Fibroblast of lung (primary cell): ENCODE results near the gene EBF3. TPM values are rescaled to one million over a fixed set of nuclear protein-coding genes. Genes with fewer than 3 reads are reported as not detected.

Experiments used
- DNase-seq, 2 donors: peaks; one replicate each; pipeline versions ENCODE4 v3.0.0 to v3.0.0-alpha.2; 2010; ENCODE audit warnings: low read depth in 2 of 2
- H2AFZ ChIP-seq: 2 replicates; pipeline ENCODE4 v1.5.1; 2012; ENCODE audit warnings: low read length, control low read depth, inconsistent platforms
- H3K27ac ChIP-seq: 2 replicates; pipeline ENCODE4 v1.5.1; 2011; ENCODE audit warnings: low read length, control low read depth; ENCODE audit not compliant: insufficient read depth
- H3K27me3 ChIP-seq: 2 replicates; pipeline ENCODE4 v1.5.1; 2011; ENCODE audit warnings: mild to moderate bottlenecking, low read length; ENCODE audit not compliant: control insufficient read depth, insufficient read depth
- H3K36me3 ChIP-seq: 2 replicates; pipeline ENCODE4 v1.5.1; 2011; ENCODE audit warnings: low read length; ENCODE audit not compliant: control insufficient read depth, insufficient read depth
- H3K4me1 ChIP-seq: 2 replicates; pipeline ENCODE4 v1.5.1; 2011; ENCODE audit warnings: low read length; ENCODE audit not compliant: control insufficient read depth, insufficient read depth; ENCODE audit errors: extremely low read depth
- H3K4me2 ChIP-seq: 2 replicates; pipeline ENCODE4 v1.5.1; 2011; ENCODE audit warnings: low read length, control low read depth; ENCODE audit not compliant: insufficient read depth; ENCODE audit errors: extremely low read depth
- H3K4me3 ChIP-seq, 4 experiments: fragments of 200-600 bp in 1 of 4; sonication (generic) in 1 of 4; replicated peaks in 1 of 4; 2 replicates each; pipeline ENCODE4 v1.5.1; 2011 to 2016; ENCODE audit warnings: low read length in 4 of 4, low read depth in 3 of 4, mild to moderate bottlenecking in 3 of 4, control low read depth in 2 of 4, inconsistent platforms in 1 of 4, mixed read lengths in 1 of 4; ENCODE audit not compliant: insufficient read depth in 1 of 4; ENCODE audit errors: control extremely low read depth in 1 of 4
- H3K79me2 ChIP-seq: 2 replicates; pipeline ENCODE4 v1.5.1; 2012; ENCODE audit warnings: mild to moderate bottlenecking, low read length, inconsistent platforms; ENCODE audit not compliant: control insufficient read depth, insufficient read depth
- H3K9ac ChIP-seq: 2 replicates; pipeline ENCODE4 v1.5.1; 2011; ENCODE audit warnings: mild to moderate bottlenecking, low read length, control low read depth; ENCODE audit not compliant: insufficient read depth
- H3K9me3 ChIP-seq: 2 replicates; pipeline ENCODE4 v1.5.1; 2012; ENCODE audit warnings: low read depth, low read length; ENCODE audit not compliant: control insufficient read depth, insufficient read depth
- H4K20me1 ChIP-seq: 2 replicates; pipeline ENCODE4 v1.5.1; 2011; ENCODE audit warnings: low read length; ENCODE audit not compliant: control insufficient read depth, insufficient read depth; ENCODE audit errors: extremely low read depth
- EZH2 ChIP-seq: IDR thresholded peaks from 2 replicates; pipeline ENCODE4 v1.5.1; 2012; ENCODE audit warnings: low read length, control low read depth, mild to moderate bottlenecking; ENCODE audit errors: missing control alignments
- polyA minus RNA-seq: library from RNA; depleted of rRNA, polyadenylated mRNA; stranded (reverse); fragments of >200 nt; gene quantifications from 2 replicates; pipeline ENCODE4 v1.2.3, GENCODE V29; 2011; ENCODE audit warnings: low replicate concordance
- polyA plus RNA-seq, 2 donors: library from polyadenylated mRNA; depleted of rRNA in 1 of 2; stranded (reverse) in 1 of 2; unstranded in 1 of 2; fragments of >200 nt; gene quantifications; 2 replicates each; pipeline ENCODE4 v1.2.1, GENCODE V29; 2011 to 2012; ENCODE audit warnings: missing spikeins in 1 of 2
- total RNA-seq: library from RNA; depleted of rRNA; stranded (reverse); fragments of >200 nt; gene quantifications from 2 replicates; pipeline ENCODE4 v1.2.1, GENCODE V29; 2014
- TF ChIP-seq, protein P1 (sequence below), 2 donors: IDR thresholded peaks in 1 of 2; conservative IDR thresholded peaks in 1 of 2; 1 replicate in 1 of 2; 2 replicates in 1 of 2; pipeline ENCODE4 v1.5.1; 2011 to 2012; ENCODE audit warnings: low read length in 2 of 2, control low read depth in 1 of 2, inconsistent platforms in 1 of 2, low read depth in 1 of 2, mild to moderate bottlenecking in 1 of 2

Gene EBF3, protein sequence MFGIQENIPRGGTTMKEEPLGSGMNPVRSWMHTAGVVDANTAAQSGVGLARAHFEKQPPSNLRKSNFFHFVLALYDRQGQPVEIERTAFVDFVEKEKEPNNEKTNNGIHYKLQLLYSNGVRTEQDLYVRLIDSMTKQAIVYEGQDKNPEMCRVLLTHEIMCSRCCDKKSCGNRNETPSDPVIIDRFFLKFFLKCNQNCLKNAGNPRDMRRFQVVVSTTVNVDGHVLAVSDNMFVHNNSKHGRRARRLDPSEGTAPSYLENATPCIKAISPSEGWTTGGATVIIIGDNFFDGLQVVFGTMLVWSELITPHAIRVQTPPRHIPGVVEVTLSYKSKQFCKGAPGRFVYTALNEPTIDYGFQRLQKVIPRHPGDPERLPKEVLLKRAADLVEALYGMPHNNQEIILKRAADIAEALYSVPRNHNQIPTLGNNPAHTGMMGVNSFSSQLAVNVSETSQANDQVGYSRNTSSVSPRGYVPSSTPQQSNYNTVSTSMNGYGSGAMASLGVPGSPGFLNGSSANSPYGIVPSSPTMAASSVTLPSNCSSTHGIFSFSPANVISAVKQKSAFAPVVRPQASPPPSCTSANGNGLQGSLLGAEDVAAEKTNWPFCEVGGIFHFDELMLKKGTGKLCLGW
- total RNA-seq (under 0.01 and 0.17 TPM in 2 replicates), polyA plus RNA-seq (0.12 and 1.0 TPM in 2 replicates), polyA minus RNA-seq (0.39 and 0.93 TPM in 2 replicates)
- 0.14 and 0.90 TPM in 2 replicates for polyA plus RNA-seq (2012)

DNA sequence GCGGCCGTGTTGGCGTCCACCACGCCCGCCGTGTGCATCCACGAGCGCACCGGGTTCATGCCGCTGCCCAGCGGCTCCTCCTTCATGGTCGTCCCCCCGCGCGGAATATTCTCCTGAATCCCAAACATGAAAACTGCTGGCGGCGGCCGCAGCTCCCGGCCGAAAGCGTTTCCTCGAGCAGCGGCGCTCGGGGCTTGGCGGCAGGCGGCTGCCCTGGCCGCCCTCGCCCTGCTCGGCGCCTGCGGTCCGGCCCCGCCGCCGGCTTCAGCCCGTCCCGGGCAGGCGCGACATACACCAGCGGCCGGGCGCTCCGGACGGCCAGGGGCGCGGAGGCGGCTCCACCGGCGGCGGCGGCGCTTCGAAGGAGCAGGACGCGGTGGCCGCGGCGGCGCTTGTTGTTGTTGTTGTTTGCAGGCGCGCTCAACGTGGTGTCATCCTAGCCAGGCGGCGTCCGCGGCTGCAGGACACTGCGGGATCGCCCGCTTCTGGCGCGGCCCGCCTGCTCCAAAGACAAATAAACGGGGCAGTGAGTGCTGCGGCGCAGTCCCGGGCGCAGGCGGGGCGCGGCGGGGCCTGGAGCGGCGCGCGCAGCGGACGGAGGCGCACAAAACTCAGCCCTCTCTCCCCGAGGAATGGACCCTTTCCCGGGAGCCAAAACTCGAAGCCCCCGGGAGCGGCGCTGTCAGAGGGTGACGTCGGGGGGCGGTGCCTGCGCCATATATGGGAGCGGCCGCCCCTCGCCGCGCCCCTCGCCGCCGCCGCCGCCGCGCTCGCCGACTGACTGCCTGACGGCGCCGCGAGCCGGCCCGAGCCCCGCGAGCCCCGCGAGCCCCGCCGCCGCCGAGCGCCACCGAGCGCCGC, at the start of gene EBF3:
Gene EBF3 (minus strand): TSS at position 634 of the 861 bp plus-strand sequence. CDS start 506 bp downstream, at position 128.
- Histone ChIP-seq H3K27ac (no peak within 1 kb of the TSS), H3K4me2 (peak within 1 kb of the TSS; percentile 87)

DNA sequence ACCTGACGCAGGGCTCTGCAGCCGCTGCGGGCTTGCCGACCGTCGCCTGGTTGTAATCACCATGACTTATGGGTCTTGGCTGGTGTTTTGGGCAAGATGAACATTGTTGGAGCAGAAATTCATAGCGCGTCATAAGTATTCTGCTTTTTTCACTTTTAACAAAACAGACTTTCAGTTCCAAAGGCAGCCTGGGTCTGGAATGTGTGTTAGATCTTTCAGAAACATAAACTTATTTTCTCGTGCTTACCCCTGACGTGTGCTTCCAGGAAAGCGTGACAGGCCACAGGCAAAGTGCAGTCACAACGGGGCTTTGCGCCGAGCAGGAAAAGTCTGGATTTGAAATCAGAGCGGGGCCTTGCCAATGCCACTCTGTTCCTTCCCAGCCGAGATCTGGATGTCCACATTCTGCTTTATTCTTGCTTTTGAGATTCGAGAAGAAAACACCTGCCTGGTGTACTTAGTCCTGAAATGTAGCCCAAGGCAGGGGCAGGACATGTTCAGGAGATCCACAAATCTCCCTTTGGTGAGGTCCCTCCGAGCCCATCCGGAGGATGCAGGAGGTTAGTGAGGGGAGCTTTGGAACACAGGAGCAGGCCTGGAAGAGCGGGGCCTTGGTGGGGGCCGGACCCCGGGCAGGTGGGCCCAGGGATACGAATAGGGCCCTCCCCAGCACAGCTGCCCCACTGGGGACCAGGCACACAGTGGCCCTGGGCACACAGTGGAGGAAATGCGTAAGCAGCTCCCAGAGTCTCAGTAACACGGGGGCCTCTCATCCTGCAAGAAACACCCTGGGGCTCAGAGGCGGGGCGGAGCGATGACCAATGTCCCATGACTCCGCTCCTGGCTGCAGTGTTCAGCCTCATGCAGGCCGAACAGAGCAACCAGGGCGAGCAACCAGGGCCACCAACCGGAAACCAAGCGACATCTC, 49.5 kb upstream of the EBF3 start:
- no peaks in the 10 kb centered on the region for H3K4me1 ChIP-seq
- H3K27ac ChIP-seq: no peak overlapping the region
- no peaks in the 10 kb centered on the region for H3K27me3 ChIP-seq
- no peak overlapping the region for H3K4me3 ChIP-seq
- no peaks in the 10 kb centered on the region for H3K9me3 ChIP-seq
- no peak for TF ChIP-seq EZH2
- TF ChIP-seq, protein P1, sequence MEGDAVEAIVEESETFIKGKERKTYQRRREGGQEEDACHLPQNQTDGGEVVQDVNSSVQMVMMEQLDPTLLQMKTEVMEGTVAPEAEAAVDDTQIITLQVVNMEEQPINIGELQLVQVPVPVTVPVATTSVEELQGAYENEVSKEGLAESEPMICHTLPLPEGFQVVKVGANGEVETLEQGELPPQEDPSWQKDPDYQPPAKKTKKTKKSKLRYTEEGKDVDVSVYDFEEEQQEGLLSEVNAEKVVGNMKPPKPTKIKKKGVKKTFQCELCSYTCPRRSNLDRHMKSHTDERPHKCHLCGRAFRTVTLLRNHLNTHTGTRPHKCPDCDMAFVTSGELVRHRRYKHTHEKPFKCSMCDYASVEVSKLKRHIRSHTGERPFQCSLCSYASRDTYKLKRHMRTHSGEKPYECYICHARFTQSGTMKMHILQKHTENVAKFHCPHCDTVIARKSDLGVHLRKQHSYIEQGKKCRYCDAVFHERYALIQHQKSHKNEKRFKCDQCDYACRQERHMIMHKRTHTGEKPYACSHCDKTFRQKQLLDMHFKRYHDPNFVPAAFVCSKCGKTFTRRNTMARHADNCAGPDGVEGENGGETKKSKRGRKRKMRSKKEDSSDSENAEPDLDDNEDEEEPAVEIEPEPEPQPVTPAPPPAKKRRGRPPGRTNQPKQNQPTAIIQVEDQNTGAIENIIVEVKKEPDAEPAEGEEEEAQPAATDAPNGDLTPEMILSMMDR (conservative IDR thresholded peaks at IDR 0.05 in 1 of 2, IDR thresholded peaks at IDR 0.05 in 1 of 2; ENCODE audit: low read depth in 1 of 2, low read length in 2 of 2): no peak
- no peaks in the 10 kb centered on the region for H4K20me1 ChIP-seq
- no peak overlapping the region for H3K9ac ChIP-seq
- H2AFZ ChIP-seq: no peak overlapping the region
- no peaks in the 10 kb centered on the region for H3K36me3 ChIP-seq
- DNase-seq: no peak
- no peaks in the 10 kb centered on the region for H3K79me2 ChIP-seq
- H3K4me2 ChIP-seq: peak overlapping the region; percentile 1

More for the DNA sequence above, at the start of gene EBF3:
- Histone ChIP-seq H3K27me3 (peaks cover 76% of the 10 kb centered on the region), H3K4me3 (peak within 1 kb of the TSS in 3 of 4 experiments; percentile 28 to 50 (median 49)), H2AFZ (no peak within 1 kb of the TSS), H3K79me2 (no peaks in the 10 kb centered on the region), H3K9me3 (no peaks in the 10 kb centered on the region), H3K9ac (no peak within 1 kb of the TSS), H4K20me1 (no peaks in the 10 kb centered on the region), H3K36me3 (no peaks in the 10 kb centered on the region), H3K4me1 (peaks cover 3% of the 10 kb centered on the region)
- DNase-seq: peak in 1 of 2 donors; percentile 37
- TF ChIP-seq, protein P1 (conservative IDR thresholded peaks at IDR 0.05 in 1 of 2, IDR thresholded peaks at IDR 0.05 in 1 of 2; ENCODE audit: low read depth in 1 of 2, low read length in 2 of 2): no peak
- TF ChIP-seq EZH2: no peak
